NOMO-1 (cell line): ENCODE results near the gene CEP104.
"Not testable (repeated sequence)": the region's sequence is repeated elsewhere in the genome, so short reads cannot be mapped to it uniquely, and the experiment has no call there.

Experiments used
- DNase-seq, 2 experiments: peaks; one replicate each; lab custom pipeline; 2025; ENCODE audit not compliant: unreplicated experiment in 2 of 2; lab: John Stamatoyannopoulos, UW

Gene CEP104

DNA sequence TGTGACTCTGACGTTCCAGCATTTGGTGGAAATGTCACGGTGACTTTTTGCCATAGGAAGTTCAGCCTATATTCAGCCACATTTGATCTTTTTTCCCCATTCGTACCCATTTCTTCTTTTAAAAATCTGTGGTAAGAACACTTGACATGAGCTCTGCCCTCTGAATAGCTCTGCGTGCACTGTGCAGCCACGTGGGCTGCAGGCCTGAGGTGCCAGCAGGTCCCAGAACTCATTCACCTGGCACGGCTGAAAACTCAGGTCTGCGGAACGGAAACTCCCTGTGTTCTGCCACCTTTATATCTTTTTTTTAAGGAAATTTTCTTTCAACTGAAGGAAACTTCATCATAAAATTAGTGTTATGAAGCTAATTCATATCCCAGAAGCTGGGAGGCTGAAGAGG lies 28.6 kb downstream of the CEP104 start:
- no peak for DNase-seq

DNA sequence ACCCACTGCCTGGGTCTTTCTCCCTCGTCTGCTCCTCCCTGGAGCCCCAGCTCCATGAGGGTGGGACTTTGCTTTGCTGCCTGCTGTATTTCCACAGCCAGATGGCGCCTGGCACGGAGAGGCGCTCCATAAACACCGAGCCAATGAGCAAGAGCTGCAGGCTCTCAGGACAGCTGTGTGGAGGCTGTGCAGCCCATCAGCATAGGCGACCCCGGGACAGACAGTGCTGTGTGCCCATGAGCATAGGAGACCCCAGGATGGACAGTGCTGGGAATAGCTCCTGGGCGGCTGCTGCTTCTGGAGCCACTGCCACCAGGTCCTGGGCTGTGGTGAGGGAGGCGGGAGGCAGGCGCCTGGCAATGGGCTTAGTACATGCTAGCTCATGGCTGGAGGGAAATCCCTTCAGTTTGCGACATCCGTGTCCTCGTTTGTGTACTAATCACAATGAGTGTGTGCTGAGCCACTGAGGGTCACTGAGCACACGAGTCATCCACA lies 29.2 kb downstream of the CEP104 start:
- no peak for DNase-seq

DNA sequence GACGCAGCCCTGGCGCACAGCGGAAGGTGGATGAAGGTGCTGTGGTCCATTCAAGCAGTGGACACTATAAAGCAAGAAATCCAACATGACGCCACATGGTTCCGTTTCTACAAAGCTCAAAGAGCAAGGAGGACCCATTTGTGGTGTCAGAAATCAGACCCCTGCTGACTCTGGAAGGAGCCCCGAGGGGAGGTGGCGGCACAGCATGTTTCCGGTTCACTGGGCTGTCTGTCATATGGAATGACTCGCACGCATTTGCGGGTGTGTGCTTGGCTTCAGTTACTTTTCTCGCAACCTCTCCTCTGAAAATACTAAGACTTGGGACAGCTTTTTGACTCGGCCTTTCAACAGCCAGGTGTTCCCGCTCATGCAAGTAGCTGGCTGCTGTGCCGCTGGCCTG lies 31.7 kb downstream of the CEP104 start:
- no peak for DNase-seq

DNA sequence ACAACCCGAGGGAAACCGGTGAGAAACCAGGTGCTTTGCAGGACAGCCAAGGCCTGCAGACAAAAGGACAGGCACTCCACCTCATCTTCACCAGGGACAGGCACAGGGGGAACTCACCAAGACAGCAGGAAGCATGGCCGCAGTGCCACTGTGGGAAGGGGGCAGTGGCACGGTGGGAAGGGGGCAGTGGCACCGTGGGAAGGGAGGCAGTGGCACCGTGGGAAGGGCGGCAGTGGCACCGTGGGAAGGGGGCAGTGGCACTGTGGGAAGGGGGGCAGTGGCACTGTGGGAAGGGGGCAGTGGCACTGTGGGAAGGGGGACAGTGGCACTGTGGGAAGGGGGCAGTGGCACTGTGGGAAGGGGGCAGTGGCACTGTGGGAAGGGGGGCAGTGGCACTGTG lies 32.4 kb downstream of the CEP104 start:
- DNase-seq = no peak

DNA sequence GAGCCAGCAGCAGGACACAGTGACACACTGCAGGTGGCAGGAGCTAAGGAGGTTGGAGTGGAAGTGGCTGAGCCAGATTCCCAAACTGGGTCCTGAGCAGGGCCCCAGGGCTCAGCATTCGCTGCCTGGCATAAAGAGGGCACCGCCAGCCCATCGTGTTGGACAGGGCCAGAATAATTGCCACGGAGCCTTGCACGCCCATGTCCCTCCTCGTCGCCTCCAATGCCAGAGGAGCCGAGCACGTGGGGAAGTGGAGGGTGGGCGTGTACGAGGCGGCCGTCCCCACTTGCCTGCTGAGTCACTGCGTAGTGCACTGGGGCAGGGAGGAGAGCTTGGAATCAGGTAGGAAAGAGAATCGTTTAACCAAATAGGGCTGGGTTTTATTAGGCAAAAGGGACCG lies 34.6 kb downstream of the CEP104 start:
- DNase-seq = no peak

DNA sequence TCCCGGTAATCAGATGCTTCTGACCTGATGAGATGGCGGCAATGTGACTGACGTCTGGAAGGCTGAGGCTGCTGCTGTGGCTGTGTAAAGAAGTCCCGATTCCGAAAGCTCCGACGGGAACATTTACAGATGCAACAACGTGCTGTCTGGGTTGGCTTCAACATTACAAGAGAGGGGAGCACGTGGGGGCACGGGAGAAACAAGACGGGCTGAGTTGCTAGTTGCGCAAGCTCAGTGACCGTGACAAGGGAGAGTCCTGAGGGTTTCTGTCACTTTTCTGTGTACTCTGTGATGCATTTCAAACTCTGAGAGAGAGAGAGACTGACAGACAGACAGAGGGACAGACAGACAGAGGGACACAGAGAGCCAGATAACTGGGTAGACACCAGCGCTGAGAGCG lies 35.1 kb downstream of the CEP104 start:
- no peak for DNase-seq

DNA sequence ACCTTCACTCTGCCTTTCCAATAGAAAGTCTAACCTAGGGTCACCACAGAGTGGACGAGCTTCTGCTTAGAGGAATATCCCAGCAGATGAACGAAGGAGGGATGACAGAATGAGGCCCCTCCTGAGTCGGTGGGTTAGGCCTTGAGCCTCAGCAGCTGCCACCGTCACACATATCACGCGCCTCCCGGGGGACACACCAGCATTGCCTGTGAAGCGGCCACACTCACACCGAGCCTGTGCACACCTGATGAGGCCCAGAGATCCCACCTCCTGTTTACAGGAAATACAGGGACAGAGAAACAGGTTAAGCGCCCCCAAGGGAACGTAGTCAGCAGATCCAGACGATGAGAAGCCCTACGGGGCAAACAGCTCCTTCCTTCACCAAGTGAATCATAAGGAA lies 35.6 kb downstream of the CEP104 start:
- no peak for DNase-seq

DNA sequence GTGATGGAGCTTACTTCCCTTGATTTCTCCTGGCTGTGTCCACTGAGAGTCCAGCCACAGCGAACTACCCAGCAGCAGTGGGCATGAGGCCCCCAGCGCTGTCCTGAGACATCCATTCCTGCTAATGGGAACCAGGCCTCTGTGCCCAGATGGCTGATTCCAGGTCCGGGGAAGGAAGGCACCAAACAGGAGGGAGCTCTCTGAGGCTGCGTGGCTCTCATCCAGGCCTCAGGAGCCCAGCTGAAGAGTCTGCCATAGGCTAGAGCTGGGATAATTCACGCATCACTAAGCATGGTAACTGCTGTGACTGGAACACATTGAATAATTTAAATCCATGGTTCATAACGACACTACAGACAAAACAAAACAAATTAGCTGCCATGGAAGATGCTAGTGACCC lies 36.0 kb downstream of the CEP104 start:
- no peak for DNase-seq

DNA sequence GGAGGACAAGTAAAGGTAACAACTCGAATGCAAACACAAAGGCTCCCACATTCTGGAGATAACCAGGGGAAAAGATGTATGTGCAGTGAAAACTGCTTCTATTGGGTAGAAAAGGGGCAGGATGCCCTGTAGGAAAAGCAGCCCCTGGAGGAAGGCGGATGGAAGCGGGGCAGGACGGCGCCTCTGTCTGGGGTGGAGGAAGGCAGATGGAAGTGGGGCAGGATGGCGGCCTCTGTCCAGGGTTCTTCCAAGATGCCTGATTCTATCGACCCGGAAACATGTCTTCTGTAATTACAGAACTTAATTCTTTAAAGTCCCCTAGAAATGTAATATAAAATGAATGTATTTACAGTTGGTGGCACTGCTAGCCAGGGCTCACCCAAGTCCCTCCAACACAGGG lies 36.7 kb downstream of the CEP104 start:
- no peak for DNase-seq

DNA sequence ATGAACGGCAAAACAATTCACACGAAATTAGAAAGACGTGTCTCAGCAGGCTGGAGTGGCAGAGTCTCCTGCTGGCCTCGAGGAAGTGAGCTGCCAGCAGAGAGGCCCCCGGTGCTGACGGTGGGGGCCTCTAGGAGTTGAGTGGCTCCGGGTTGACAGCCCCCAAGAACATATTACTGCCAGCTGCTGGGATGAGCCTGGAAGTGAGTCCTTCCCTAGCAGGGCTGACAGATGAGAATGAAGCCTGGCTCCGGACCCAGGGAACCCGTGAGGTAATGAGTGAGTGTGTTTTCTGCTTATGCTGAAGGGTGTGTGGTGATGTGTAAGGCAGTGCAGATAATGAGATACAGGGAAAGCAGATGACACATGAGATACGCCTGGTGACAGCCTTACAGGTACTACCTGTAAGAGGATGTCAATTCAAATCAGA lies 37.2 kb downstream of the CEP104 start:
- no peak for DNase-seq

DNA sequence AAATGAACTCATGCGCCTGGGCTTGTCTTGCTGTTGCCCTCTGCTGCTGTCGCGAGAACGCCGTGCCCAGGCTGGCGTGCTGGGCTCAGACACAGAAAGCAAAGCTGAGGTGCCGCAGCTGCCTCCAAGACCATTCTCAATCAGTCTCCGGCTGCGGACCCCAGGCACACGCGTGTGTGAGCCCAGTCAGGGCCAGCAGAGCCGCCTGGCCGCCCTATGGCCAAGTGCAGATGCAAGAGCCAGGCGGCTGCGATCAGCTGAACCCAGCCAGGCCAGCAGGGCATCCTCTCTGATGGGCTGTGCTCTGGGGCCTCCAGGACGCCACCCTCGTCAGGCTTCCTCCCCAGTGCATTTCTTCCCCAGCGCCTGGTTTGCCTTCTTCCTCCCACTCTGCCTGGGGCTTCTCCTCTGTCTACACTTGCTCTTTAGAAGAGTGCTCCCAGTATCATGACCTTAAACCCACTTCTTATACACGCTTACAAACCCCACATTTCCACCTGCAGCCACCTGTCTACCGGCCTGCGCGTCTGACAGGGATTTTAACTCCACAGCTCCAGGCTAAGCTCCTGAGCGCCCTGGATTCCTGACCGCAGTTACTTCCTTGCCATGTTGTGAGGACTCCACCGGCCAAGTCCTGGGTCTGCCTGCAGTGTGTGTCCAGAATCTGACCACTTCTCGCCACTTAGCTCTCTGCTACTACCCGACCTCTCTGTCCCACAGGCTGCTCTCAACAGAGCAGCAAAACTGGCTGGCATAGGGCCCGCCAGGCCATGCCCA lies 39.0 kb downstream of the CEP104 start:
- no peak for DNase-seq

DNA sequence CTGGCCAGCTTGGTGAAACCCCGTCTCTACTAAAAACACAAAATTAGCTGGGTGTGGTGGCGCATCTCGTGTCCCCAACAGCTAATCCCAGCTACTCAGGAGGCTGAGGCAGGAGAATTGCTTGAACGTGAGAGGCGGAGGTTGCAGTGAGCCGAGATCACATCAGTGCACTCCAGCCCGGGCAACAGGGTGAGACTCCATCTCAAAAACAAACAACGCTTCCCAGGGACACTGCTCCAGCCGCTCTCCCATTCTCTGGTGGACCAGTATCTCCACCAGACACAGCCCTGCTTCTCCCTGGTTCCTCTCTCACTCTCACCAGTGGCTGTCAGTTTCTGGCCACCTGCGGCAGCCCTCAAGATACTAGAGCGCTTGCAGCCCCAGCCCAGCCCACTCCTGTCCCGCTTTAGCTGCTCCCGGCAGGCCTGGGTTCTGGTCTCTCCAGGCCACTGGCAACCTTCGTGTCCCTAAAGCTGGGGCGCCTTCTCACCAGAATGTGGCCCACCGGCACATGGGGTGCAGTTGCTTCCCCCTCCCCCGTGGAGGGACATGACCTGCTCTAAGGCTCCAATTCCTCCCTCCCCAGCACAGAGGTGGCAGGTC lies 39.8 kb downstream of the CEP104 start:
- no peak for DNase-seq

DNA sequence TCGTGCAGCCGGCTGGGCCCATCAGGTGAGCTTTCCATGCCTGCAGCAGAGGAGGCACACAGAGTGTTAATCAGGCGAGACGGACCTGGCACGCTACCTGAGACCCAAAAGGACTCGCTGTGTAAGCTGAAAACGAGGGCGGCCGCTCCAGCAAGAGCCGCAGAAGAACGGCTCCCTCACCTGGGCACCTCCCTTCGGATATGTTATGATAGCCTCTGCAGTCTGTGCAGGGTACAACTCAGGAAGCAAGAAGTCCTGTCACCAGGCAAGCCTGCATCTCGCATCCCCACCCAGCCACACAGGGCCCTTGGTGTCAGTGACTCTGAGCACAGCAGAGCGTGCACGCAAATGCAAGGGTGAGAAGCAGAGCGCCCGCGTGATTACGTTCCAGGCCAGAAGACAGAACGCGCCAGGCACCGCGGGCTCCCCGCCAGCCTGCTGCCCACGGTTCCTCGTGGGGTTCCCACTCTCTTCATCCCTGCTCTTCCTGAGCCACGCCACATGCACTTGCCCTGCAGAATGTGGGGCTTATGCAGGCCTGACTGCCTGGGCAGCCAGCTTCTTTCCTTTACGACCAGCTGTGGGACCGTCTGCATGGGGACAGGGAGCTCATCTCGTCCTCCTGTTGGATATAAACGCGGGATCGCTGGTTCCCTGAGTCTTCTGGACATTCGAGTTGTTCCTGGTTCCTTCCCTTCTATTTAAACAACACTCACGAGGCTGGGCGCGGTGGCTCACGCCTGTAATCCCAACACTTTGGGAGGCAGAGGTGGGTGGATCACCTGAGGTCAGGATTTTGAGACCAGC lies 40.5 kb downstream of the CEP104 start:
- DNase-seq = no peak

DNA sequence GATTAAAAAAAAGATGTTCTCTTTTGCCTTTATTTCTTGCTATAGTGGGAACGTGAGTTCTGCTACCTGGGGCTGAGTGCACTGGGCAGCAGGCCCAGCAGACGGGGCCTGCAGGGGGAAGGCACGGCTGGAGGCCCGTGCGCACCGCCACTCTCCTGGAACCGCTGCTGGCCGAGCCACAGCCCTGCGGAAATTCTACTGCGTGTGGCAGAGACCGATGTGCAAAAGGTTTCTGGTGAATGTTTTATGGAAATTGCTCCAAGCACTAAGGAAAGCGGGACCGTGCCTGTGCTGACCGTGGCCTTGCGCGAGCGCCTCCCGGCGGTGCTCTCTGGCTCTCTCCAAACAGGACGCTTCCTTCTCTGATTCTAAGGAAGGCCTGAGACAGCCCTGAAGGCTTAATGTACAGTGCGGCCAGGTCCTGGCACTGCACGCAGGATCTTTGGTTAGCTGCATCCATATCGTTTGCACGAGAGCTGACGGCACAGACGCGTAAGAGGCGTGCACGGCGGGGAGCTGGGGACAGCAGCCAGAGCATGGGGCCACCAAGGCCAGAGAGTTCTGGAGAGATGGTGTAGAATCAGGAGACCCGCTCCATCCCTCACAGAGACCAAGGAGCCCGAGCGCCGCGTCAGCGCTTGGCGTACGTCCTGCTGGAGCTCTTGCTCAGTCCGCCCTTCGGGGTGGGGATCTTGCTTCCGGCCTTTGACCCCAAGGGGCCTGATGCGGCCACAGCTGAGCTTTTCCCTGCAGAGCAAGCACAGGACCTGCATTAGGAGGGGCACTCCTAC lies 42.0 kb downstream of the CEP104 start:
- DNase-seq = no peak

DNA sequence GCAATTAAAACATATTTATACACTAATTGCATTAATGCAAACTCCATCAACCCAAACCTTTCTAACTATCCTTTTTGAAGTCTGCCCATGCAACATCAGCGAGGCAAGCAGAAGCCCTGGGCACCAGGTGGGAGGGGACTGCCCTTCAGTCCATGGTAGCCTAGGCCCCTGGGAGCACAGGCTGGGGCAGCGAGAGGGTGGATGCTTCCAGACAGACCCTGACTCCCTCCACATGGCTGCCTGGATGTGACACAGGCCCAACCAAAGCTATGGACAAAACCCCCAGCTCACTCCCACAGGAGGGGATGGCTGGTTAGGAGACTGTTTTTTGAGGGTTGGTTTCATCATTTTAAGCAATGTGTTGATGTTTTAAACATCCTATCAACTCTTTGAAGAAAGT lies 42.9 kb downstream of the CEP104 start:
- DNase-seq = no peak

DNA sequence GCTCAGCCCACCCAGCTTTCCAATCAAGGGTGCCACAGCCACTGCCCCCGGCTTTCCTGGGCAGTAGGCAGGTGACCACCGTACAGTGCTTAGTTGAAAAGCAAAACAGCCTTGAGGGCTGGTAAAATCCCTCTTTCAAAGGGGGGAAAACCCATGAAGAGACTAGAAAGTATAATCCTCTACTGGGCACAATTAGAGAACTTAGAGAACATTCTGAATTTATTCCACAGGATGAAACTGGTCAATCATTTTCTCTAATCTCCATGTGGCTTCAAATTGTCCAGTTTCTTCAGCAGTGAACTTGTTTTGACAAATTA lies 45.5 kb downstream of the CEP104 start:
- DNase-seq = no peak

DNA sequence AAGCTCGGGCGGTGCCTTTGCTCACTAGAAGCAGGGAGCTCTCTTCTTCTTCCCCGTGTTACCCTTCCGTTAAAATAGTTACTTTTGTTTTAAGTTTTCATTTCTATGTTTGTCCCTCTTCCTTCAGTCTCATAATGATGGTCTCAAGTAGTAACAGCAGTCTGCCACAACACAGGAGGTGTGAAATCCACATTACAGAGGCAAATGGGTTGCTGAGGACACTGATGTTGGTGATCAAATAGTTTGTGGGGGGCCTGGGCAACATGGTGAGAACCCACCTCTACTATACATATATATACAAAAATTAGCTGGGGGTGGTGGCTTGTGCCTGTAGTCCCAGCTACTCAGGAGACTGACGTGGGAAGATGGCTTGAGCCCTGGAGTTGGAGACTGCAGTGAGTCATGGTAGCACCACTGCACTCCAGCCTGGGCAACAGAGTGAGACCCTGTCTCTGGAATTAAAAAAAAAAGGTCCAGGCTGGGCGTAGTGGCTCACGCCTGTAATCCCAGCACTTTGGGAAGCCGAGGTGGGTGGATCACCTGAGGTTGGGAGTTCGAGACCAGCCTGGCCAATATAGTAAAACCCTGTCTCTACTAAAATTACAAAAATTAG lies 46.8 kb downstream of the CEP104 start:
- DNase-seq = not testable (repeated sequence)

DNA sequence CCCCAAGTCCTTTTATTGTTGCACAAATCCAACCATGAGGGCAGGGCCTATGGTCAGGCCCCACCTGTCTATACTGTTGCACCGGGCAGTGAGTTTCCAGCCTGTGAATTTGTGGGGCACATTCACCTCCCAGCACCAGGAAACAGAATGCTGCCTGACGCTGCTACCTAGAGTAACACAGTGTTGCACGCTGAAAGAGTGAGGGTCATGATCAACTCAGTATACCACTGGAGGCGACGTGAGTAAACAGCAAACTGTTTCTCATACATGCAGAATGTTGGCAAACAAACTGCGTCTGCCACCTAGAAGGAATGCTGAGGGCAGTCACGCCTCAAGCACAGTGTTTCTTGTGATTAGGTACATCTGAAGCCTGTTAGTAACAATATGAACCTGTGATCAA lies 47.3 kb downstream of the CEP104 start:
- DNase-seq = no peak

DNA sequence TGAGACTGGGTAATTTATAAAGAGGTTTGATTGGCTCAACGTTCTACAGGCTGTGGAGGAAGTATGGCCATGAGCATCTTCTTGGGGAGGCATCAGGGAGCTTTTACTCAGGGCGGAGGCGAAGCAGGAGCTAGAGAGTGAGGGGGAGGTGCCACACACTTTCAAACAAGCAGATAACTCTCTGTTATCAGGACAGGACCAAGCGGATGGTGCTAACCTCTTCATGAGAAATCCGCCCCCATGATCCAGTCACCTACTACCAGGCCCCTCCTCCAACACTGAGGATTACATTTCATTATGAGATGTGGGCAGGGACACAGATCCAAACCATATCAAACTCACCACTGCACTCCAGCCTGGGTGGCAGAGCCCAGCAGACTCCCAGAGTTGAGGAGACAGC lies 49.2 kb downstream of the CEP104 start:
- no peak for DNase-seq

DNA sequence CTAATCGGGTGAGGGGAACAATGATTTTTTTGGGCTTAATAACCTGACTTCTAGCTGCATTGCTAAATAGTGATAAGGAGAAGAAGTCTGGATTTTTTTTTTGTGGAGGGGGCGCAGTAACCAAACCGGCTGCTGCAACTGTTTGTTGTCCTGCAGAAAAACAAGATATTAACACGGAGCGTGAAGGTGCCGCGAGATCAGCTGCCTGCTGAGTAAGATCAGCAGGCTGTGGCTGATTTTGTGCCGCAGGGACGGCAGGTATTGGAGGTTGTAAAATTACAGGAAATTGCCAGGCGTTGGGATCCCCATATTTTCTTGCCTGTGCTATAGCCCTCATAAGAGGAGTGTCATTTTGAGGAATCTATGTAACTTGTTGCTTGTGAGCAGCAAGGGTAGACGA lies 52.0 kb downstream of the CEP104 start:
- no peak for DNase-seq

DNA sequence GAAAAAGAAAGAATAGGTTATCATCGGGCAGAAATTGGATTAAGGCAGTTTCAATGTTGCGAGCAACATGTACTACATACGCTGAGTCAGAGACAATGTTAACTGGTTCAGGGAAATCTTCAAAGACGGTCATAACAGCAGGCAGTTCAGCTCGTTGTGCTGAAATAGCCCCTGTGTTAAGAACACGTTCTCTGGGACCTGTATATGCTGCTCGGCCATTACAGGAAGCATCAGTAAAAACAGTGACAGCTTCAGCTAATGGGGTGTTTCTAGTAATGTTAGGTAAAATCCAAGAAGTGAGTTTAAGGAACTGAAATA lies 52.4 kb downstream of the CEP104 start:
- DNase-seq = not testable (repeated sequence)
